Measurements from ENCODE around the gene INSR. TPM values are rescaled to one million over a fixed set of nuclear protein-coding genes. Genes with fewer than 3 reads are reported as not detected.

Gene INSR
- total RNA-seq, 1 donor from 2014 or later = 27.3 TPM

DNA sequence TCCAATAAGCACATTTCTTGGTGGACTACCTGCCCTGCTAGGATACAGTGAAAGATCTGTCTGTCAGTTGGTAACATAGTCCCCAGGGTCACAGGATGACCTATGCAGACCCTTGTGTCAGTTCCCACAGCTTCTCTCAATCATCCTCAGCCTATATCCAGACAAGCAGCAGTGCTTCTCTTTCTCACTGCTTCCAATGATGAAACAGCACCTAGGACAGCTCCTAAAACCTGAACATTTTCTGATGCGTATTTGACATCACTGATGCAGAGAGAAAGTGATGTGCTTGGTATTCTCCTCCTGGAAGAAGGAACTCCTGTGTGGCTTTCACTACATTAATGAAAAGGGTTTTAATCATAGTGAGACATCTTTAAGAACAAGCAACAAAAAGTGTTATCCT is 181.0 kb downstream of the INSR start:
- H3K4me1 Mint-ChIP-seq (ENCODE audit: unreplicated experiment) = peaks cover 2% of the 10 kb centered on the region
- H3K9me3 Mint-ChIP-seq (ENCODE audit: unreplicated experiment) = peaks cover 8% of the 10 kb centered on the region
- H3K4me3 Mint-ChIP-seq (ENCODE audit: unreplicated experiment) = no peak overlapping the region
- no peak for DNase-seq (ENCODE audit: extremely low spot score, unreplicated experiment)
- H3K36me3 Mint-ChIP-seq (ENCODE audit: unreplicated experiment) = peaks cover 9% of the 10 kb centered on the region
- TF ChIP-seq, protein P1, sequence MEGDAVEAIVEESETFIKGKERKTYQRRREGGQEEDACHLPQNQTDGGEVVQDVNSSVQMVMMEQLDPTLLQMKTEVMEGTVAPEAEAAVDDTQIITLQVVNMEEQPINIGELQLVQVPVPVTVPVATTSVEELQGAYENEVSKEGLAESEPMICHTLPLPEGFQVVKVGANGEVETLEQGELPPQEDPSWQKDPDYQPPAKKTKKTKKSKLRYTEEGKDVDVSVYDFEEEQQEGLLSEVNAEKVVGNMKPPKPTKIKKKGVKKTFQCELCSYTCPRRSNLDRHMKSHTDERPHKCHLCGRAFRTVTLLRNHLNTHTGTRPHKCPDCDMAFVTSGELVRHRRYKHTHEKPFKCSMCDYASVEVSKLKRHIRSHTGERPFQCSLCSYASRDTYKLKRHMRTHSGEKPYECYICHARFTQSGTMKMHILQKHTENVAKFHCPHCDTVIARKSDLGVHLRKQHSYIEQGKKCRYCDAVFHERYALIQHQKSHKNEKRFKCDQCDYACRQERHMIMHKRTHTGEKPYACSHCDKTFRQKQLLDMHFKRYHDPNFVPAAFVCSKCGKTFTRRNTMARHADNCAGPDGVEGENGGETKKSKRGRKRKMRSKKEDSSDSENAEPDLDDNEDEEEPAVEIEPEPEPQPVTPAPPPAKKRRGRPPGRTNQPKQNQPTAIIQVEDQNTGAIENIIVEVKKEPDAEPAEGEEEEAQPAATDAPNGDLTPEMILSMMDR (IDR thresholded peaks at IDR 0.05) = no peak
- no peak overlapping the region for H3K27ac Mint-ChIP-seq (ENCODE audit: unreplicated experiment)
- no peaks in the 10 kb centered on the region for H3K27me3 Mint-ChIP-seq (ENCODE audit: unreplicated experiment)

DNA sequence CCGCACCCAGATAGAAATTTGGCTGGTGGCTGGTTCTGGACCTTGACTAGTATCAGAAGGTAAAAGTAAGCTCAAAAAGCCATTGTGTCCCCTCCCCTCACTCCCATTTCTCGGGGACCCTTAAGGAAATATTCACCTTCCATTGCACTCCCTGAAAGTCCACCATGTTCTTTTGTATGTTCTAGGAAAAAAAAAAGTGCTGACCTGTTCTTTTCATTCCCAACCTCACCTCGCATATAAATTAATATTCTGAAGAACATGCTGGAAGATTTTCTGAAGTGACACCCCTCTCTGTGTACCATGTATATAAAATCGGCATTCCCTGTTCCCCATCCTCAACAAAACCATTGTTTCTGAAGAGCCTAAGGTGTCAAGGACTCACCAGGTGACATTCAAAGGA is 181.5 kb downstream of the INSR start:
- Mint-ChIP-seq H3K4me1 (ENCODE audit: unreplicated experiment) (peaks cover 2% of the 10 kb centered on the region), H3K27ac (ENCODE audit: unreplicated experiment) (no peak overlapping the region), H3K36me3 (ENCODE audit: unreplicated experiment) (peaks cover 9% of the 10 kb centered on the region), H3K27me3 (ENCODE audit: unreplicated experiment) (no peaks in the 10 kb centered on the region), H3K9me3 (ENCODE audit: unreplicated experiment) (peaks cover 8% of the 10 kb centered on the region), H3K4me3 (ENCODE audit: unreplicated experiment) (no peak overlapping the region)
- TF ChIP-seq, protein P1 (IDR thresholded peaks at IDR 0.05) = no peak
- no peak for DNase-seq (ENCODE audit: extremely low spot score, unreplicated experiment)

GRCh38 chr19:7109678-7110289 is 184.4 kb downstream of the INSR start:
- H3K36me3 Mint-ChIP-seq (ENCODE audit: unreplicated experiment) = peaks cover 4% of the 10 kb centered on the region
- DNase-seq (ENCODE audit: extremely low spot score, unreplicated experiment) = no peak
- H3K9me3 Mint-ChIP-seq (ENCODE audit: unreplicated experiment) = peaks cover 8% of the 10 kb centered on the region
- H3K4me1 Mint-ChIP-seq (ENCODE audit: unreplicated experiment) = peaks cover 2% of the 10 kb centered on the region
- no peak overlapping the region for H3K4me3 Mint-ChIP-seq (ENCODE audit: unreplicated experiment)
- no peaks in the 10 kb centered on the region for H3K27me3 Mint-ChIP-seq (ENCODE audit: unreplicated experiment)
- no peak overlapping the region for H3K27ac Mint-ChIP-seq (ENCODE audit: unreplicated experiment)
- TF ChIP-seq, protein P1 (IDR thresholded peaks at IDR 0.05) = no peak

DNA sequence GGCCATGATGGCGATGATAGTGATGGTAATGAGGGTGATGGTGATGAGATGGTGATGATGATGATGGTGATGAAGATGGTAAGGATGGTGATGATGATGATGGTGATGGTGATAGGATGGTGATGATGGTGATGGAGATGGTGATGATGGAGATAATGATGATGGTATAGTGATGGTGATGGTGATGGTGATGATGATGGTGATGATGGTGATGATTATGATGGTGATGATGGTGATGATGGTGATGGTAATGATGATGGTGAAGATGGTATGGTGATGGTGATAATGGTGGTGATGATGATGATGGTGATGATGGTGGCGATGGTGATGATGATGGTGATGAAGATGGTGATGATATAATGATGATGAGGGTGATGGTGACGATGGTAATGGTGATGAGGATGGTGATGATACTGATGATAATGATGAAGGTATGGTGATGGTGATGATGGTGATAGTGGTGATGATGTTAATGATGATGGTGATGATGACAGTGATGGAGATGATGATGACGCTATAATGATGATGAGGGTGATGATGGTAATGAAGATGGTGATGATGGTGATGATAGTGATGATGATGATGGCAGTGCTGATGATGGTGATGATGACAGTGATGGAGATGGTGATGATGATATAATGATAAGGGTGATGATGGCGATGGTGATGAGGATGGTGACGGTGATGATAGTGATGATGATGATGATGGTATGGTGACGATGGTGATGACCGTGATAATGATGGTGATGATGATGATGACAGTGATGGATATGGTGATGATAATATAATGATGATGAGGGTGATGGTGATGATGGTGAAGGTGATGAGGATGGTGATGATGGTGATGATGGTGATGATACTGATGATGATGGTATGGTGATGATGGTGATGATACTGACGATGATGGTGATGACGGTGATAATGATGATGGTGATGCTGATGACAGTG is 187.2 kb downstream of the INSR start:
- TF ChIP-seq, protein P1 (IDR thresholded peaks at IDR 0.05) = no peak
- H3K9me3 Mint-ChIP-seq (ENCODE audit: unreplicated experiment) = no peaks in the 10 kb centered on the region
- H3K4me1 Mint-ChIP-seq (ENCODE audit: unreplicated experiment) = peaks cover 2% of the 10 kb centered on the region

More for the DNA sequence above, 187.2 kb downstream of the INSR start:
- H3K27me3 Mint-ChIP-seq (ENCODE audit: unreplicated experiment) = no peaks in the 10 kb centered on the region
- no peak overlapping the region for H3K27ac Mint-ChIP-seq (ENCODE audit: unreplicated experiment)
- H3K4me3 Mint-ChIP-seq (ENCODE audit: unreplicated experiment) = no peak overlapping the region
- no peak for DNase-seq (ENCODE audit: extremely low spot score, unreplicated experiment)
- no peaks in the 10 kb centered on the region for H3K36me3 Mint-ChIP-seq (ENCODE audit: unreplicated experiment)

Data from osteocyte (in vitro differentiated cells).